Fibroblast of lung (primary cell): ENCODE data around the gene FGGY.

Source experiments
- EZH2 ChIP-seq: IDR thresholded peaks from 2 replicates; pipeline ENCODE4 v1.5.1; 2012; ENCODE audit warnings: low read length, control low read depth, mild to moderate bottlenecking; ENCODE audit errors: missing control alignments
- TF ChIP-seq, protein P1 (sequence below), 2 donors: IDR thresholded peaks in 1 of 2; conservative IDR thresholded peaks in 1 of 2; 1 replicate in 1 of 2; 2 replicates in 1 of 2; pipeline ENCODE4 v1.5.1; 2011 to 2012; ENCODE audit warnings: low read length in 2 of 2, control low read depth in 1 of 2, inconsistent platforms in 1 of 2, low read depth in 1 of 2, mild to moderate bottlenecking in 1 of 2

DNA sequence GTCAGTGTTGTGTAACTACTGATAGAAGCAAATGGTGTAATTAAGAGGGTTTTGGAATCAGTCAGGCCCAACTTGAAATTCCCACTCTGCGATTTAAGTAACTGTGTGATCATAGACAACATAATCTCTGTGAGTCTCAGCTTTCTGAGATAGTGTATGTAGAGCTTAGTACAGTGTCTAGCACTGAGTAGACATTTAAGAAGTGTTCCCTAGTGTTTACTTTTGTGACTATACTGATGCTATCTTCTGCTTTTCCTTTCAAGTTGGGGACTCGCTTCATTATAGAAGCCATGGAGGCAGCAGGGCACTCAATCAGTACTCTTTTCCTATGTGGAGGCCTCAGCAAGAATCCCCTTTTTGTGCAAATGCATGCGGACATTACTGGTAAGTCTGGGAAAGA lies 370.1 kb downstream of the FGGY start:
- TF ChIP-seq, protein P1, sequence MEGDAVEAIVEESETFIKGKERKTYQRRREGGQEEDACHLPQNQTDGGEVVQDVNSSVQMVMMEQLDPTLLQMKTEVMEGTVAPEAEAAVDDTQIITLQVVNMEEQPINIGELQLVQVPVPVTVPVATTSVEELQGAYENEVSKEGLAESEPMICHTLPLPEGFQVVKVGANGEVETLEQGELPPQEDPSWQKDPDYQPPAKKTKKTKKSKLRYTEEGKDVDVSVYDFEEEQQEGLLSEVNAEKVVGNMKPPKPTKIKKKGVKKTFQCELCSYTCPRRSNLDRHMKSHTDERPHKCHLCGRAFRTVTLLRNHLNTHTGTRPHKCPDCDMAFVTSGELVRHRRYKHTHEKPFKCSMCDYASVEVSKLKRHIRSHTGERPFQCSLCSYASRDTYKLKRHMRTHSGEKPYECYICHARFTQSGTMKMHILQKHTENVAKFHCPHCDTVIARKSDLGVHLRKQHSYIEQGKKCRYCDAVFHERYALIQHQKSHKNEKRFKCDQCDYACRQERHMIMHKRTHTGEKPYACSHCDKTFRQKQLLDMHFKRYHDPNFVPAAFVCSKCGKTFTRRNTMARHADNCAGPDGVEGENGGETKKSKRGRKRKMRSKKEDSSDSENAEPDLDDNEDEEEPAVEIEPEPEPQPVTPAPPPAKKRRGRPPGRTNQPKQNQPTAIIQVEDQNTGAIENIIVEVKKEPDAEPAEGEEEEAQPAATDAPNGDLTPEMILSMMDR (conservative IDR thresholded peaks at IDR 0.05 in 1 of 2, IDR thresholded peaks at IDR 0.05 in 1 of 2; ENCODE audit: low read depth in 1 of 2, low read length in 2 of 2): no peak
- TF ChIP-seq EZH2: no peak
